HG03520 (cell line): ENCODE measurements around the gene GLT6D1.

Experiments used
- ATAC-seq: cut with Tn5 transposase; IDR thresholded peaks from one replicate; pipeline ENCODE4 v1.9.1; 2021; ENCODE audit warnings: mild to moderate bottlenecking, moderate library complexity; ENCODE audit not compliant: unreplicated experiment

Gene GLT6D1

GRCh38 chr9:135632841-135633240 lies 6.5 kb downstream of the GLT6D1 start:
- no peak for ATAC-seq

DNA sequence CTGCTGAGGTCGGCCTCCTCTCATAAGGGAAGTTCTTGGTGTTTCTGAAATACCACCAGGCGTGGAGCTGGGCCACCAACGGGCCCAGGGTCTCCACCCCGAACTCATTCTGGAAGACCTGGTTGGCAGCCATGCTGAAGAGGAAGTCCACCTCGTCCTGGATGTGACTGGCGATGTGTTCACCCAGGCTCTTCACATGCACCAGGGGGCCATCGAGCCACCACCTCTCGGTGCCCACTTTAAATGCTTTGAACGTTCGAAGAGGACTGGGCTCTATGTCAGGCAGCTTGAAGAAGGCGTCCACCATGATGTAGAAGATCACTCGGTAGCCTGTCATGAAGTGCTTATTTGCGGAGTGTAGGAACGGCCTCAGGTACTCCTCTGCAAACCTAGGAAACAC lies 15.1 kb downstream of the GLT6D1 start:
- no peak for ATAC-seq

GRCh38 chr9:135622415-135623020 lies 16.8 kb downstream of the GLT6D1 start:
- no peak for ATAC-seq

GRCh38 chr9:135620558-135620957 lies 18.8 kb downstream of the GLT6D1 start:
- no peak for ATAC-seq

DNA sequence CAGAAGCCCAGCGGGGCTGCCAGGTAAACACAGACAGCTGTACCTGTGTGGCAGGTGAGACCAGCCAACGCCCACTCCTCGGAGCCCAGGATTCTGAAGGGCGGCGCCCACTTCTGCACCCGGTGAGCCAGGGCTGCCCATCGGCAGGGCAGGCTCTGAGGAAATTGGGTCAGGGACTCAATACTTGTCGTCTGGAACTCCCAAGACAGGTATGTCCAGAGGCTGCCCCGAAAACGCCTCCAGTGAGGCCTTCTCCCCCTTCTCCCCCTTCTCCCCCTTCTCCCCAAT lies 19.8 kb downstream of the GLT6D1 start:
- ATAC-seq: no peak

DNA sequence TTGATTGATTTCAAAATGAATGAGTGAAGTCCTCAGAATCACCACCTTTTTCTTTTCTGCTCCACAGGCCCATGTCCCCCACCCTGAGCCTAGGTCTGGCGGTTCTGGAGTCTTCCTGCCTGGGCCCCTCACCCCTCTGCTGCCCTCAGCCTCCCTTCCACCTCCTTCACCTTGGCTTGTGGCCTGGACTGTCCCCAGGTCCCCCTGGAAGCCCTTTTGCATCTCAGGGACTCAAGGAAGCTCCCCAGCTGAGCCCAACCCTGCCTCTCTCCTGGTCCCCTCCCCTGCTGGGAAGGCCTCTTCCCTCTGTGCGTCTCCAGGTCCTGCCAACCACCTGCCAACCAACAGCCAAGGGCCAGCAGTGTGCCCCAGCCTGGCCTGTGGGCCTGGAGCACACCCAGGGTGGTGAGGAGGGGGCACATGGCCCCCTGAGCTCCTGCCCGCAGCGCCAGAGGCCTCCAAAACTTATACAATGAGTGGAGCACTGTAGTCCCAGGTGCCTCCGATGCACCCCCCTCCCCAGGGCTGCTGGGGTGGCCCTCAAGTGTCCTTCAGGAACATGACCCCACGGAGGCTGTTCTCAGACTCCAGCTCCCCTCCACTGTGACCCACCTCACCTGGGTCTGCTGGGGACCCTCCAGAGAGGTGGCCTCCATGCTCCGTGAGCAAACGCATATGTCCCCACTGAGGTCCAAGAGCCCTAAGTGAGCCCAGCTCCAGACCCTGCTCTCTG lies 20.3 kb downstream of the GLT6D1 start:
- no peak for ATAC-seq

DNA sequence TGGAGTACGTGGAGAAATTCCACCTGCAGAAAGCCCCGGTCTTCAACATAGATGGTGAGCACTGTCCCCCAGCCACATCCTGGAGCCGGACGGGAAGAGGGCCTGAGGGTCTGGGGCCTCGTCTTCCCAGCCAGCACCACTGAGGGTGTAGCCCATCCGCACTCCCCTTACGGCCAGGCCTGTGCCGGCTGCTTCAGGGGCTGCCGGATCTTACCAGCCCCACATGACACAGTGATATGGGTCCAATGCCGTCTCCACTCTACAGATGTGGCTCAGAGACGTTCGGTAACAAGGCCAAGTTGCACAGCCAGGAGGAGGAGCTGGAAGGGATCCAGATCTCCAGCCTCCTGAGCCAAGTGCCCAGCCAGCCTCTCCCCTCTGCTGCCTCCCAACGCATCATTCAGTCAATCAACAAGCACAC lies 21.3 kb downstream of the GLT6D1 start:
- ATAC-seq: no peak

- no peak for ATAC-seq
Measured at GRCh38 chr9:135617538-135617900, 21.8 kb downstream of the GLT6D1 start.

GRCh38 chr9:135616619-135617537 lies 22.5 kb downstream of the GLT6D1 start:
- no peak for ATAC-seq

DNA sequence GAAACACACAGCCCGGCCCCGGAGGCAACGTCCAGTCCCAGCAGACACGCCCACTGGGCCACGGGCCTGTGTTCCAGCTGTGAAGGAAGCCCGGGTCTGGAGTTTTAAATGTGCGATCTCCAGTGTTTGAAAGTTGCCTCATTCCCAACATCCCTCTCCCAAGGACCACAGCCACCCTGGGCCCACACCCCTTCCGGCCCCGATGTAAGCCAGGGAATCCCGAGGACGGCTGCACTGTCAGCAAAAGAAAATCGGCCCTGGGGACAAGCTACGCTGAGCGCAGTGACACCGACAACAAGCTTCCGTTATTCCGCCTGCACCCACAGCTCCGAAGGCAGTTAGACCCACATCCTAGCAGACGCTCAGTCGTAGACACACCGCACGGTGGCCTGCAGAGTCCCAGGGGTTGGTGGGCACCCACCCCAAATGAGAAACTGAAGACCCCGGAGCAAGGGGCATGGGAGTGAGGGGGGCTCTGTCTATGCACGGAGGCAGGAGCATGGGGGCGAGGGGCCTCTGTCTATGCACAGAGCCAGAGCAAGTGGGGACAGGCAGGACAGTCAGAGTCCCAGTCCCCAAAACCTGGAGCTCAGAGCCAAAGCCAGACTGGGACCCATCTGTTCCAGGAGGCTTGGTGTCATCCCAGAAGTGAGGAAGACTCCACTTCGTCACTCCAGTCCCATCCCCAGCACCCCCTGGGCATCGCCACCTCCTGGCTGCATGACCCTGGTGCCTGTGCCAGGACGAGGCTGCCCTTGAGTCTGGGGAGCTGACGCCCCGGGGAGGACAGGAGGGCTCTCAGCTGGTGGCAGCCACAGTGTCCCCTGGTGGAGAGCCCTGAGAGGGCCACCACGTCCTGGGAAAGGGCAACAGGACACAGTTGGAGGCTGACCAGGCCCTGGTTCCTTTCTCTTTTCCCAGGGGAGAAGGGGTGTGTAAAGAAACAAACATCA lies 23.4 kb downstream of the GLT6D1 start:
- no peak for ATAC-seq

DNA sequence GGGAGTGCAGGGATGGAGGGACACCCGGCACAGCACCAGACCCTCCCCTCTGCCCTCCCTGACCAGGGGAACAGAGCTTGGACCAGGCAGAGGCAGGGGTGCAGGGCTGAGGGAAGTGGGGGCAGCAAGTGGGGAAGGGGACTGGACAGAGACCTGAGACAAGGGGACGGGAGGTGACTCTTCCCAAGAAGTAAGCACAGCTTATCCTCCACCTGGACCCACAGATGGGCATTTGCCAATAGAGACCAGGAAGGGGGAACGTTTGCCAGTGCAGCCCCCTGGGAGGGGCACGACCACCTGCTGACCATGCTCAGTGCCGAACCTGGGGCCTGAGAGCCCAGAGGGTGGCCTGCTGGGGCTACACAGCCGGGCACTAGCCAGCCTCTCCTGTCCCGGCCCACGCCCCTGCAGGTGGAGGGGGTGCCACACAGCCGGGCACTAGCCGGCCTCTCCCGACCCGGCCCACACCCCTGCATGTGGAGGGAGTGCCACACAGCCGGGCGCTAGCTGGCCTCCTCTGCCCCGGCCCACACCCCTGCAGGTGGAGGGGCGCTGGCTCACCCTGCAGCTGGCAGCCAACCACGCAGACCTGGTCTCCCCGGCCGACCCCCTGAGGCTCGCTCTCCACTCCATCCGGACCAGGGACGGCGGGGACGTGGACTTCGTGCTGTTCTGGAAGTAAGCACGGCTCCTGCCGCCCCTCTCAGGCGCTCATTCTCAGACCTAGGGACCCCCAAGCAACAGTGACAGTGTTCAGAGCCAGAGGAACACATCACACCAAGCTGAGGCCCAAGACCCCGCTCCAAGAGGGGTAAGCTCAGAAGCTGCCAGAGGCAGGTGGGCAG lies 24.3 kb downstream of the GLT6D1 start:
- no peak for ATAC-seq

DNA sequence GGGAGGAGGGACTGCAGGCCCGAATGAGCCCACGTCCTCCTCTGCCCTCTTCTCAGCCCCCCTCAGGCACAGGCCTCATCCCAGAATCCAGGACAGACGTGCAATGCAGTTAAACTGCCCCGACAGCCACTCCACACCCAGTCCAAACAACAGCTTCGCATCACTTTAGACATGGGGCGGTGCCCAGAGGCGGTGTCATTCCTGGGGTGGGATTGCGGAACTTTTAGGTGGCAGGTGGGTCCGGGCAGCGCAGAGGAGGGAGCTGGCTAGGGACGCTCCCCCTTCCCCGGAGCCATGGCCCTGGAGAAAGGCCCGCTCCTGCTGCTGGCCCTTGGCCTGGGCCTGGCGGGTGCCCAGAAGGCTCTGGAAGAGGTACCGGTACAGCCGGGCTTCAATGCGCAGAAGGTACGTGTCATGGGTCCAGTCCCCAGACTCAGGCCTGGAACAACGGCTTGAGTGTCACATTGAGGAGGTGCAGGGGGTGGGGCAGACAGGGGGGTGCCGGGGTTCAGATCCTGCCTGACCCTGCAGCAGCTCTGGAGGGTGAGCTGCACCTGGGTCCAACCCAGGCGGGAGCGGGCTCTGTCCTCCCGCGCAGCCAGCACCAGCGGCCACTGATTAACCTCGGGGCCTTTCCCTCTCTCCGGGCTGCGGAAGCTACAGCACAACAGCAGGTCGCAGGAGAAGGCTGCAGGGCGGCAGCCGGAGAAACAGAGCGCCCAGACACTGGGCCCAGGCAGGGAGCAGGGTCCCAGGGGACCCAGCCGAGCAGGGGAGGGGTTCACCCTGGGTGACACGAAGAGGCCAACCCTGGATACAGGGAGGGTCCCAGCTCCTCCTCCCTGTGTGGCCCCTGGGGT lies 25.2 kb downstream of the GLT6D1 start:
- ATAC-seq: no peak

DNA sequence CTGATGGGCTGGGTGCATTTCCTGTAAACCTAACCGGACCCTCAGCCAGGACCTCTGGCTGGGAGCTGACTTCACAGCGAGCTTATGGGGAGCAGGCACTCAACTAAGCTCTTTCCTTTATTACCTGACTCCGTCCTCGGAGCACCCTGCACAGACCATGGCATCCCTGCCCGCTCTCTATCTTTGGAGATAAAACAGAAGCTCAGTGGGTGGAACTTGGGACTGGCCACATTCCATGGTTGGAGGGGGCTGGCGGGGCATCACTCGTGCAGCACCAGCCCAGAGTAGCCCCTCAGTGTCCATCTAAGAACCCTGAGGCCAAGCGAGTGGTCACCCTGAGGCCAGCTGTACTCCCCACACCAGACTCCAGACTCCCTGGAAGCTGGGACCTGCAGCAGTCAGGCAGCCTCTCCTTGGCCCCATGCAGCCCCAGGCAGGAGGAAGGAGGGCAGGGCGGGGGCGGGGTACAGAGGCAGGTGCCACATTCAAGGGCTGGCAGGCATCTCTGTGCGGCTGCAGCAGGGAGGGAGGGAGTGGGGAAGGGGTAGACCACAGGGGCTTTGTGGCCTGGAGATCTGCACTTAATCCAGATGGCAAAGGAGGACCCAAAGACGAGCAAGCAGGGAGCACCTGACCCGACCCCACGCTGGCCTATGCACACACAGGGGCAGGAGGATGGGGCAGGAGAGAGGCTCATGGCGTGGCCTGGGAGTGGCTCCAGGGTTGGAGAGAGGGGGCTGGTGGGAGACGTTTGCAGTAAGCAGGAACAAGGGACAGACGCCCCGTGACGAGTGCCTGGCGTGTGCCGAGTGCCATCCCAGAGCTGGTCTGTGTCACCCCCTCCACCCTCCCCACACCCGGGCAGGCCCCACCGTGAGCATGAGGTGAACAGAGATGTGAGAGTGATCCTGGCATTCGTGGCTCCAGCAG lies 26.1 kb downstream of the GLT6D1 start:
- no peak for ATAC-seq

- no peak for ATAC-seq
Measured at GRCh38 chr9:135612437-135612836, 26.9 kb downstream of the GLT6D1 start.

GRCh38 chr9:135611875-135612209 lies 27.5 kb downstream of the GLT6D1 start:
- ATAC-seq: no peak

- no peak for ATAC-seq
Measured at GRCh38 chr9:135611142-135611874, 28.0 kb downstream of the GLT6D1 start.
